ENCODE data around the gene RHBDL1. TPM values are rescaled to one million over a fixed set of nuclear protein-coding genes. Genes with fewer than 3 reads are reported as not detected.

The RHBDL1 gene
- total and polyA plus RNA-seq, 2 experiments from 2014 or later: 0.90 to 2.1 TPM

DNA sequence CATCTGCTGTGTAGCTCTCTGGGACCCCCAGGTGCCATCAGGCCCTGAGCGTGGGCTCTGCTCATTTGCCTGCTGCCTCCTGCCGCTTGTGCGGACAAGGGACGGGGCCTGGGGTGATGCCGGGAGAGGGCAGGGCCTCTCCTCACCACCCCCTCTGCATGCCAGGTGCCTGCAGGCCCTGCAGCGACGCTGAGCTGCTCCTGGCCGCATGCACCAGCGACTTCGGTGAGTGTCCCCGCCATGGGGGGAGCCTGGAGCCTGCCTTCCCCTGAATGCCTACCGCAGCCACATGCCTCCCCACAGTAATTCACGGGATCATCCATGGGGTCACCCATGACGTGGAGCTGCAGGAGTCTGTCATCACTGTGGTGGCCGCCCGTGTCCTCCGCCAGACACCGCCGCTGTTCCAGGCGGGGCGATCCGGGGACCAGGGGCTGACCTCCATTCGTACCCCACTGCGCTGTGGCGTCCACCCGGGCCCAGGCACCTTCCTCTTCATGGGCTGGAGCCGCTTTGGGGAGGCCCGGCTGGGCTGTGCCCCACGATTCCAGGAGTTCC lies 41.4 kb downstream of the RHBDL1 start:
- in situ Hi-C loops (cut with MboI): no loop called here
- H3K79me2 ChIP-seq (ENCODE audit: insufficient read depth): no peaks in the 10 kb centered on the region; the same call in 1 of the 2 replicates
- H3K4me2 ChIP-seq (ENCODE audit: unreplicated experiment): no peak overlapping the region
- H3K36me3 ChIP-seq (ENCODE audit: low read depth): no peaks in the 10 kb centered on the region
- H3K9ac ChIP-seq: no peak overlapping the region
- H3K9me2 ChIP-seq (ENCODE audit: insufficient read depth): no peaks in the 10 kb centered on the region
- no peaks in the 10 kb centered on the region for H3K27me3 ChIP-seq (replicated peaks; ENCODE audit: insufficient read depth)
- no peaks in the 10 kb centered on the region for H3K9me3 ChIP-seq (ENCODE audit: low read depth)
- TF ChIP-seq EZH2 (IDR thresholded peaks at IDR 0.05; ENCODE audit: insufficient read depth, poor library complexity, severe bottlenecking) (no peak), EZH2phosphoT487 (IDR thresholded peaks at IDR 0.05; ENCODE audit: insufficient read depth, low read depth) (no peak)
- peaks cover 10% of the 10 kb centered on the region for H3F3A ChIP-seq (ENCODE audit: insufficient read depth)
- no peaks in the 10 kb centered on the region for H4K20me1 ChIP-seq (ENCODE audit: insufficient read depth)
- peaks cover 9% of the 10 kb centered on the region; the same call in 1 of the 2 replicates for H3K4me1 ChIP-seq (ENCODE audit: insufficient read depth)
- DNase-seq: no peak
- no peak overlapping the region for H3K27ac ChIP-seq
- H2AFZ ChIP-seq: no peak overlapping the region
- WGBS, 2 experiments (ENCODE audit: low coverage in 1 of 2, low lambda C conversion rate in 2 of 2, missing lambda C conversion rate in 2 of 2): 87 to 89% methylated on average over 25 to 29 of the region's 29 CpGs
- no peak overlapping the region for H3K4me3 ChIP-seq

DNA sequence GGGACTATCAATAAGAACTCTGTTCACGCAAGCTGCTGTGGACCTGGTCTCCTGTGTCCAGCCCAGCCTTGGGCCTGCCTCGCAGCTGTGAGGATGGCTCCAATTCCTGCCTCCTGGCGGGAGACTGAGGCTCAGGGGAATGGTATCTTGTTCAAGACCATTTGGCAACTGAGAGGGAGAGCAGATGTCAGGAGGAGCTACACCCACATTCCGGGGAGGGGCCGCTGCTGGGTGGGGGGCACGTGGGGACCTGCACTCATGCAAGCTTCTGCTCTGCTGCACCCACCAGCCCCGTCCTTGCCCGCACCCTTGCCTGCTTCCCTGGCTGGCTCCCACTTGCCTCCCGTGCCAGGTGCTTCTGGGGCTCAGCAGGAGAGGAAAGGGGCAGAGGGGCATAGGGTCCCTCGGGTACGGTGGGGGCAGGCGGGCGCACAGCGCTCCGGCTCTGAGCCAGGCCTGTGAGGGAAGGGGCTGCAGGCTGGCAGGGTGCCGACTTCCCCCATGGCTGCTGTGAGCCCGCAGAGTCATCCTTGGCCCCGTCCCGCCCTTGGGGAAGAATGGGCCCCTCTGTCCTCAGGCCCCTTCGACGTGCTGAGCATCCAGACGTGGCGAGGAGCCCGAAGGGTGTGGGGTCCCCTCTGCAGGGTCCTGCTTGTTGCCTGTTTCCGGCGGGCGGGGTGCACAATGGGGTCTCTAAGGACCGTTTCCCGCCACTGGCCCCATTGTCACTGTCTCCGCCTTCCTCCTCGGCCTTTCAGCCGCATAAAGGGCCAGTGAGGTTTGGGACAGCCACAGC lies 42.2 kb downstream of the RHBDL1 start:
- no peak overlapping the region for H2AFZ ChIP-seq
- no peak overlapping the region for H3K4me3 ChIP-seq
- H3K4me2 ChIP-seq (ENCODE audit: unreplicated experiment): no peak overlapping the region
- TF ChIP-seq EZH2 (IDR thresholded peaks at IDR 0.05; ENCODE audit: insufficient read depth, poor library complexity, severe bottlenecking) (no peak), EZH2phosphoT487 (IDR thresholded peaks at IDR 0.05; ENCODE audit: insufficient read depth, low read depth) (no peak)
- WGBS, 2 experiments (ENCODE audit: low coverage in 1 of 2, low lambda C conversion rate in 2 of 2, missing lambda C conversion rate in 2 of 2): 74 to 83% methylated on average over 18 to 31 of the region's 32 CpGs
- H3K27ac ChIP-seq: no peak overlapping the region
- in situ Hi-C loops (cut with MboI): no loop called here
- peaks cover 5% of the 10 kb centered on the region; the same call in 1 of the 2 replicates for H3K4me1 ChIP-seq (ENCODE audit: insufficient read depth)
- no peaks in the 10 kb centered on the region for H3K9me2 ChIP-seq (ENCODE audit: insufficient read depth)
- peaks cover 5% of the 10 kb centered on the region for H3F3A ChIP-seq (ENCODE audit: insufficient read depth)
- DNase-seq: no peak
- no peaks in the 10 kb centered on the region for H3K36me3 ChIP-seq (ENCODE audit: low read depth)
- no peaks in the 10 kb centered on the region for H3K27me3 ChIP-seq (replicated peaks; ENCODE audit: insufficient read depth)
- H3K79me2 ChIP-seq (ENCODE audit: insufficient read depth): no peaks in the 10 kb centered on the region; the same call in 1 of the 2 replicates
- no peak overlapping the region for H3K9ac ChIP-seq
- no peaks in the 10 kb centered on the region for H4K20me1 ChIP-seq (ENCODE audit: insufficient read depth)
- no peaks in the 10 kb centered on the region for H3K9me3 ChIP-seq (ENCODE audit: low read depth)

DNA sequence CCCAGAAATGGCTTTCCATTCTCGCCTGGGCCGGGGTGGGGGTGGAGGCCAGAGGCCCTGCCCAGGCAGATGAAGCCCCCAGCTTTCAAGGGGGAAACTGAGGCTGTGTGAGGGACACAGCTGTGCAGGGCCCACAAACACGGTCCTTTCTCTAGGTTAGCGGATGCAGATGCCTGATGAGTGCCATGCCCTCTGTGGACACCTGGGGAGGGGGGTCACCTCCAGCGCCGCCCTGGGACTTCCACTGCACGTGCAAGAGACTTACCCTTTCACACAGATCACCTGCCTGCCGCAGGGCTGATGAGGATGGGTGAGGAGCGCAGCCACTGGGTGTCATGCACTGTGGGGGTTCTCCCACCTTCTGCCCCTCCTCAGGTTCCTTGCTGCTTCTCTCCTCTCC lies 42.9 kb downstream of the RHBDL1 start:
- Histone ChIP-seq H3F3A (ENCODE audit: insufficient read depth) (no peaks in the 10 kb centered on the region), H3K4me2 (ENCODE audit: unreplicated experiment) (no peak overlapping the region), H3K9me2 (ENCODE audit: insufficient read depth) (no peaks in the 10 kb centered on the region), H3K79me2 (ENCODE audit: insufficient read depth) (no peaks in the 10 kb centered on the region; the same call in 1 of the 2 replicates), H2AFZ (no peak overlapping the region), H3K9ac (no peak overlapping the region), H3K4me3 (no peak overlapping the region), H3K9me3 (ENCODE audit: low read depth) (no peaks in the 10 kb centered on the region), H4K20me1 (ENCODE audit: insufficient read depth) (no peaks in the 10 kb centered on the region), H3K36me3 (ENCODE audit: low read depth) (no peaks in the 10 kb centered on the region), H3K4me1 (ENCODE audit: insufficient read depth) (peaks cover 4% of the 10 kb centered on the region; the same call in 1 of the 2 replicates), H3K27ac (no peak overlapping the region), H3K27me3 (replicated peaks; ENCODE audit: insufficient read depth) (no peaks in the 10 kb centered on the region)
- TF ChIP-seq EZH2phosphoT487 (IDR thresholded peaks at IDR 0.05; ENCODE audit: insufficient read depth, low read depth) (no peak), EZH2 (IDR thresholded peaks at IDR 0.05; ENCODE audit: insufficient read depth, poor library complexity, severe bottlenecking) (no peak)
- no peak for DNase-seq
- in situ Hi-C loops (cut with MboI): no loop called here
- 95 to 98% methylated on average over 7 to 9 of the region's 9 CpGs for WGBS, 2 experiments (ENCODE audit: low coverage in 1 of 2, low lambda C conversion rate in 2 of 2, missing lambda C conversion rate in 2 of 2)

DNA sequence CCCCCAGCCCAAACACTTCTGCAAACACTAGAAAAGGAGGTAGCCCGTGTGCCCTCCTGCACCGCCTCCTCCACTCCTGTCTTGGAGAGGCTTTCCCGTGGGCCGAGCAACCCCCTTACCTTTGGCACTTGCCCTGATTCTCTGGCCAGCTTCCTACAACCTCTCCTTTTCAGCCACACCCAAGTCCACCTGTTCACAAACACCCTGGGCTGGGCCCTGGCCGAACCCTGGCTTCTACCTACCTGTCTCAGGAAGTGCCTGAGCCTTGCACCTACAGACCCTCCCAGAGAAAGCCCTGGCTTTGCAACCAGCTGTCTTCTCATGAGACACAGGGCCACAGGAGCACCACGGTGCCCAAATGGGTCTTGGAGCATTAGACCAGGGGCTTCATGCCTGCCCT lies 43.5 kb downstream of the RHBDL1 start:
- Histone ChIP-seq H2AFZ (no peak overlapping the region), H3K79me2 (ENCODE audit: insufficient read depth) (no peaks in the 10 kb centered on the region; the same call in 1 of the 2 replicates), H3K4me2 (ENCODE audit: unreplicated experiment) (no peak overlapping the region), H3K9me3 (ENCODE audit: low read depth) (no peaks in the 10 kb centered on the region), H3K36me3 (ENCODE audit: low read depth) (no peaks in the 10 kb centered on the region), H3K9me2 (ENCODE audit: insufficient read depth) (no peaks in the 10 kb centered on the region), H3F3A (ENCODE audit: insufficient read depth) (no peaks in the 10 kb centered on the region), H3K27ac (no peak overlapping the region), H3K4me3 (no peak overlapping the region), H3K4me1 (ENCODE audit: insufficient read depth) (peaks cover 4% of the 10 kb centered on the region; the same call in 1 of the 2 replicates), H3K27me3 (replicated peaks; ENCODE audit: insufficient read depth) (no peaks in the 10 kb centered on the region), H3K9ac (no peak overlapping the region), H4K20me1 (ENCODE audit: insufficient read depth) (no peaks in the 10 kb centered on the region)
- DNase-seq: no peak
- 86 to 88% methylated on average over 6 of the region's 6 CpGs for WGBS, 2 experiments (ENCODE audit: low coverage in 1 of 2, low lambda C conversion rate in 2 of 2, missing lambda C conversion rate in 2 of 2)
- in situ Hi-C loops (cut with MboI): no loop called here
- TF ChIP-seq EZH2phosphoT487 (IDR thresholded peaks at IDR 0.05; ENCODE audit: insufficient read depth, low read depth) (no peak), EZH2 (IDR thresholded peaks at IDR 0.05; ENCODE audit: insufficient read depth, poor library complexity, severe bottlenecking) (no peak)
